ENCODE measurements around the gene FES.

Gene FES

GRCh38 chr15:90933301-90933700, 49.0 kb downstream of the FES start:
- no peak for DNase-seq

GRCh38 chr15:90934256-90934948, 50.1 kb downstream of the FES start:
- DNase-seq, result peak; percentile 87

GRCh38 chr15:90934949-90935751, 50.8 kb downstream of the FES start, which contains the start of gene UNC45A:
TSS of gene UNC45A (plus strand) at chr15:90935285. CDS start at chr15:90935325, 40 bp downstream.
- peak; percentile 95 for DNase-seq

- no peak for DNase-seq
Measured at GRCh38 chr15:90936823-90937222, 52.5 kb downstream of the FES start.

- no peak for DNase-seq
Measured at GRCh38 chr15:90938261-90938660, 54.0 kb downstream of the FES start.

- DNase-seq, result no peak
Measured at GRCh38 chr15:90939756-90940155, 55.5 kb downstream of the FES start.

- no peak for DNase-seq
Measured at GRCh38 chr15:90941038-90941437, 56.7 kb downstream of the FES start.

- DNase-seq, result no peak
Measured at GRCh38 chr15:90942354-90943120, 58.2 kb downstream of the FES start.

- no peak for DNase-seq
Measured at GRCh38 chr15:90945091-90945490, 60.8 kb downstream of the FES start.

Measured in stimulated activated naive CD4-positive, alpha-beta T cell treated with Interleukin-2 at 50 U/mL for 16 hours (primary cell).